ENCODE results near the gene SH2D3C.
A peak's percentile ranks its signal among the peaks of the same experiment; 100 is the strongest.

SH2D3C gene

DNA sequence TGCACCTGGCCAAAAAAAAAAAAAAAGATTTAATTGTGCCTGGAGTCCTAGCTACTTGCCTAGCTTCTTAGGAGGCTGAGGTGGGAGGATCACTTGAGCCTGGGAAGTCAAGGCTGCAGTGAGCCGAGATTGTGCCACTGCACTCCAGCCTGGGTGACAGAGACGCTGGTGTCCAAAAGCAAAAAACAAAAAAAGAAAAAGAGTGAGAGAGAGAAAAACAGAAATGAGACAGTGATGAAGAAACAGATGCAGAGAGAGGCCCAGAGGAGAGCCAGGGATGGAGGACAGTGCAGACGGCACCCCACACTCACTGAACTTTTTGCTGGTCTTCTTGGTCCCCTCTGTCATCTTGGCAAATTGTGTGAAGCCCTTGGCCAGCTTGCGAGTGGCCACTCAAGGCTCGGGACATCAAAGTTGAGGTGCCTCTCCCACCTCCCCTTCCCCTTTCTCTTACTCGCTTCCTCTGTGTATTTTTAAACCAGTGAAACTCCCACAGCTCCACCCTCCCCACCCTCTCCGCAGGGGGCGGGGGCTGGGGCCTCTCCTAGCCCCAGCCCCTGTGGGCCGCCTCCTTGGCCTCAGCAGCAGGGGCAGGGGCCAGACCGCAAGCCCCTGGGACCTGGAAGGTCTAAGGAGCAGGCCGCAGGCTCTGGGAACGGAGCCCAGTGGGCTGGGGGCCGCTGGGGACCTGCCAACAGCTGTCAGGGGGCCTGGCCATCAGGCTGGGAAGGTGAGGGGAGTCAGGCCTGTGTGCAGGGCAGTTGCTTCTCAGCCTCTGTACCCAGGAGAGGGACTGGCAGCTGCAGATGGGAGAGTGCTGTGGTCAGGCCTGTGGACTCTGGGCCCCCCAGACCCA is at the start of gene SH2D3C:
SH2D3C (minus strand) TSS at position 387 of the 856 bp plus-strand sequence; CDS start at position 348, 39 bp downstream.
- H3K4me1 ChIP-seq (ENCODE audit: control insufficient read depth, insufficient read depth, low read length) = no peaks in the 10 kb centered on the region
- no peaks in the 10 kb centered on the region for H3K27me3 ChIP-seq (ENCODE audit: control insufficient read depth, insufficient read depth, low read length)
- H3K36me3 ChIP-seq (ENCODE audit: control insufficient read depth, insufficient read depth, low read length) = no peaks in the 10 kb centered on the region
- peak within 1 kb of the TSS; percentile 52 for H3K4me3 ChIP-seq (ENCODE audit: low read length)
- H3K9ac ChIP-seq (ENCODE audit: low read length) = no peak within 1 kb of the TSS
- no peak within 1 kb of the TSS for H3K27ac ChIP-seq (ENCODE audit: low read depth, low read length)

GRCh38 chr9:127826253-127826913 is 47.9 kb upstream of the SH2D3C start:
- Histone ChIP-seq H3K4me1 (ENCODE audit: control insufficient read depth, insufficient read depth, low read length) (no peaks in the 10 kb centered on the region), H3K4me3 (ENCODE audit: low read length) (no peak overlapping the region), H3K27ac (ENCODE audit: low read depth, low read length) (no peak overlapping the region), H3K36me3 (ENCODE audit: control insufficient read depth, insufficient read depth, low read length) (peaks cover 4% of the 10 kb centered on the region), H3K27me3 (ENCODE audit: control insufficient read depth, insufficient read depth, low read length) (no peaks in the 10 kb centered on the region), H3K9ac (ENCODE audit: low read length) (no peak overlapping the region)

GRCh38 chr9:127825319-127826051 is 47.0 kb upstream of the SH2D3C start:
- Histone ChIP-seq H3K4me3 (ENCODE audit: low read length) (no peak overlapping the region), H3K4me1 (ENCODE audit: control insufficient read depth, insufficient read depth, low read length) (no peaks in the 10 kb centered on the region), H3K27ac (ENCODE audit: low read depth, low read length) (no peak overlapping the region), H3K36me3 (ENCODE audit: control insufficient read depth, insufficient read depth, low read length) (peaks cover 4% of the 10 kb centered on the region), H3K27me3 (ENCODE audit: control insufficient read depth, insufficient read depth, low read length) (no peaks in the 10 kb centered on the region), H3K9ac (ENCODE audit: low read length) (no peak overlapping the region)

GRCh38 chr9:127822108-127822507 is 43.6 kb upstream of the SH2D3C start:
- Histone ChIP-seq H3K9ac (ENCODE audit: low read length) (no peak overlapping the region), H3K4me1 (ENCODE audit: control insufficient read depth, insufficient read depth, low read length) (no peaks in the 10 kb centered on the region), H3K27ac (ENCODE audit: low read depth, low read length) (no peak overlapping the region), H3K36me3 (ENCODE audit: control insufficient read depth, insufficient read depth, low read length) (peaks cover 7% of the 10 kb centered on the region), H3K4me3 (ENCODE audit: low read length) (no peak overlapping the region), H3K27me3 (ENCODE audit: control insufficient read depth, insufficient read depth, low read length) (no peaks in the 10 kb centered on the region)

GRCh38 chr9:127818574-127818973 is 40.1 kb upstream of the SH2D3C start:
- Histone ChIP-seq H3K4me1 (ENCODE audit: control insufficient read depth, insufficient read depth, low read length) (no peaks in the 10 kb centered on the region), H3K36me3 (ENCODE audit: control insufficient read depth, insufficient read depth, low read length) (peaks cover 14% of the 10 kb centered on the region), H3K27me3 (ENCODE audit: control insufficient read depth, insufficient read depth, low read length) (no peaks in the 10 kb centered on the region), H3K4me3 (ENCODE audit: low read length) (no peak overlapping the region), H3K9ac (ENCODE audit: low read length) (no peak overlapping the region), H3K27ac (ENCODE audit: low read depth, low read length) (no peak overlapping the region)

- H3K27me3 ChIP-seq (ENCODE audit: control insufficient read depth, insufficient read depth, low read length) = no peaks in the 10 kb centered on the region
- H3K4me3 ChIP-seq (ENCODE audit: low read length) = no peak overlapping the region
- H3K9ac ChIP-seq (ENCODE audit: low read length) = no peak overlapping the region
- H3K36me3 ChIP-seq (ENCODE audit: control insufficient read depth, insufficient read depth, low read length) = peaks cover 21% of the 10 kb centered on the region
- H3K4me1 ChIP-seq (ENCODE audit: control insufficient read depth, insufficient read depth, low read length) = no peaks in the 10 kb centered on the region
- no peak overlapping the region for H3K27ac ChIP-seq (ENCODE audit: low read depth, low read length)
Measured at GRCh38 chr9:127817881-127818434, 39.5 kb upstream of the SH2D3C start.

- Histone ChIP-seq H3K36me3 (ENCODE audit: control insufficient read depth, insufficient read depth, low read length) (peaks cover 23% of the 10 kb centered on the region), H3K4me1 (ENCODE audit: control insufficient read depth, insufficient read depth, low read length) (no peaks in the 10 kb centered on the region), H3K4me3 (ENCODE audit: low read length) (no peak overlapping the region), H3K9ac (ENCODE audit: low read length) (no peak overlapping the region), H3K27me3 (ENCODE audit: control insufficient read depth, insufficient read depth, low read length) (no peaks in the 10 kb centered on the region), H3K27ac (ENCODE audit: low read depth, low read length) (no peak overlapping the region)
Measured at GRCh38 chr9:127816728-127817127, 38.3 kb upstream of the SH2D3C start.

- Histone ChIP-seq H3K27me3 (ENCODE audit: control insufficient read depth, insufficient read depth, low read length) (no peaks in the 10 kb centered on the region), H3K4me1 (ENCODE audit: control insufficient read depth, insufficient read depth, low read length) (no peaks in the 10 kb centered on the region), H3K4me3 (ENCODE audit: low read length) (no peak overlapping the region), H3K27ac (ENCODE audit: low read depth, low read length) (no peak overlapping the region), H3K9ac (ENCODE audit: low read length) (no peak overlapping the region), H3K36me3 (ENCODE audit: control insufficient read depth, insufficient read depth, low read length) (peaks cover 23% of the 10 kb centered on the region)
Measured at GRCh38 chr9:127816362-127816725, 37.9 kb upstream of the SH2D3C start.

GRCh38 chr9:127815512-127816361 is 37.3 kb upstream of the SH2D3C start:
- no peak overlapping the region for H3K27ac ChIP-seq (ENCODE audit: low read depth, low read length)
- no peaks in the 10 kb centered on the region for H3K4me1 ChIP-seq (ENCODE audit: control insufficient read depth, insufficient read depth, low read length)
- no peaks in the 10 kb centered on the region for H3K27me3 ChIP-seq (ENCODE audit: control insufficient read depth, insufficient read depth, low read length)
- H3K36me3 ChIP-seq (ENCODE audit: control insufficient read depth, insufficient read depth, low read length) = peaks cover 24% of the 10 kb centered on the region
- no peak overlapping the region for H3K4me3 ChIP-seq (ENCODE audit: low read length)
- H3K9ac ChIP-seq (ENCODE audit: low read length) = no peak overlapping the region

DNA sequence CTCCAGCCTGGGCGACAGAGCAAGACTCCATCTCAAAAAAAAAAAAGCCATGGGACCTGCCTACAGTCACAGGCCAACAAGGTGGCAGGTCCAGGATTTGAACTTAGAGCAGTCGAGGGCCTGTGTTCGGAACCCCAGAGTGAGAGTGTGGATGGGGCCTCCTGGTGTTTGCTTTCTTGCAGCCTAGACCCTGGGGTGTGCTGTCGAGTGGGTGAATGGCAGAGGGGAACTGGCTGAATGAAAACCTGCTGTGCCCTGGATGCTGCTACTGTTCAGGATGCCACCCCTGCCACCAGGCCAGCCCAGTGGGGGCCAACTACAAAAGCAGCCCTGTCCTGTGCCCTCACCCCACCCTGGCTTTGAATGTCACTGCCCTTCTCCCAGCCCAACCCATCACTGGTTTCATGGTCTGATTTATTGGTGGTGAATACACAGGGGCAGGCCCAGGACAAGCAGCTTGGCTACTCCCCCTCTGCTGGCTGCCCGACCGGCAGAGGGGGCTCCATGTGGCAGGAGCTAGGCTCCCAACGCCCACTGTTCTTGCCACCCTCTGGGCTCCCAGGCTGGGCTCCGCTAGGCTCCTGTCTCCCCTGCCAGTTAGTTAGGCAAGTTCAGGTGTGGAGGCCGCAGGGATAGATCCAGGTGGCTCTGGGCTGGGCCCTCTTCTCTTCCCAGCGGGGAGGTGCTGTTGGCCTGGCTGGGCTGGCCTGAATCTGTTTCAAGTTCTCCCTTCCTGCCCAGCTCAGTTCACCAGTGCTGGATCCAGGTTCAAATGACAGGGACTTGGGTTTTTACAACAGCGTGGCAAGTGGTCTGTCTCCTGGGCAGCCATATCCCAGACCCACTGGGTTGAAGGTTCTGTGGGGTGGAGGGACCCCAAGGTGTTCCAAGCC is 36.4 kb upstream of the SH2D3C start:
- Histone ChIP-seq H3K4me3 (ENCODE audit: low read length) (no peak overlapping the region), H3K4me1 (ENCODE audit: control insufficient read depth, insufficient read depth, low read length) (no peaks in the 10 kb centered on the region), H3K27me3 (ENCODE audit: control insufficient read depth, insufficient read depth, low read length) (no peaks in the 10 kb centered on the region), H3K27ac (ENCODE audit: low read depth, low read length) (no peak overlapping the region), H3K9ac (ENCODE audit: low read length) (no peak overlapping the region), H3K36me3 (ENCODE audit: control insufficient read depth, insufficient read depth, low read length) (peaks cover 26% of the 10 kb centered on the region)

DNA sequence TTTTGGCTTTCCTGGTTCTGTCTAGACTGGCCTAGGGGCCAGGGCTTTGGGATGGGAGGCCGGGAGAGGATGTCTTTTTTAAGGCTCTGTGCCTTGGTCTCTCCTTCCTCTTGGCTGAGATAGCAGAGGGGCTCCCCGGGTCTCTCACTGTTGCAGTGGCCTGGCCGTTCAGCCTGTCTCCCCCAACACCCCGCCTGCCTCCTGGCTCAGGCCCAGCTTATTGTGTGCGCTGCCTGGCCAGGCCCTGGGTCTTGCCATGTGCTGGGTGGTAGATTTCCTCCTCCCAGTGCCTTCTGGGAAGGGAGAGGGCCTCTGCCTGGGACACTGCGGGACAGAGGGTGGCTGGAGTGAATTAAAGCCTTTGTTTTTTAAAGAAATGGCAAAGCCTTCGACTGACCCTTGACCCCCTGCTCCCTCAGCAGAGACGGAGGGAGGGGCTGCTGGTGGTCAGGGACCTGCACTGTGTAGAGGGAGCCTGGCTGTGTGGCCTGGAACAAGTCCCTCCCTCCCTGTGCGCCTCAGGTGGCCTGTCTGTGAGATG is 35.3 kb upstream of the SH2D3C start:
- no peaks in the 10 kb centered on the region for H3K4me1 ChIP-seq (ENCODE audit: control insufficient read depth, insufficient read depth, low read length)
- peaks cover 26% of the 10 kb centered on the region for H3K36me3 ChIP-seq (ENCODE audit: control insufficient read depth, insufficient read depth, low read length)
- H3K4me3 ChIP-seq (ENCODE audit: low read length) = no peak overlapping the region
- H3K27me3 ChIP-seq (ENCODE audit: control insufficient read depth, insufficient read depth, low read length) = no peaks in the 10 kb centered on the region
- H3K9ac ChIP-seq (ENCODE audit: low read length) = no peak overlapping the region
- no peak overlapping the region for H3K27ac ChIP-seq (ENCODE audit: low read depth, low read length)

Data from rectal smooth muscle tissue (tissue), 1 donor.